Measurements from ENCODE around the gene TSHZ2.
"Not testable (repeated sequence)": the region's sequence is repeated elsewhere in the genome, so short reads cannot be mapped to it uniquely, and the experiment has no call there.

TSHZ2 gene

DNA sequence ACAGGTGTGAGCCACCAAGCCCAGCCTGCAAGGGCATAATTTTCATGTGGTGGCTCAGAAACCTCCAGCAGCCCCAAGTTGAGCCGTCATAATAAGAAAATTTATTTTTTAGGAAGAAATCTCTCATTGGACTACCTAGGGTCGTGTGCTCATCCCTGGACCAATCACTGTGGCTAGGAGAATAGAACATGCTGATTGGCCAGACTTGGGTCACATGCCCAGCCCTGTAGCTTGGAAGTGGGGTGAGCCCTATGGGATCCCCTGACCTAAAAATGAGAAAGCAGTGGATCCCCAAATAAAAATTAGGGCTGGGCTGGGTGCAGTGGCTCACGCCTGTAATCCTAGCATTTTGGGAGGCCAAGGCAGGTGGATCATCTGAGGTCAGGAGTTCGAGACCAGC is 466.2 kb downstream of the TSHZ2 start:
- DNase-seq, result no peak

DNA sequence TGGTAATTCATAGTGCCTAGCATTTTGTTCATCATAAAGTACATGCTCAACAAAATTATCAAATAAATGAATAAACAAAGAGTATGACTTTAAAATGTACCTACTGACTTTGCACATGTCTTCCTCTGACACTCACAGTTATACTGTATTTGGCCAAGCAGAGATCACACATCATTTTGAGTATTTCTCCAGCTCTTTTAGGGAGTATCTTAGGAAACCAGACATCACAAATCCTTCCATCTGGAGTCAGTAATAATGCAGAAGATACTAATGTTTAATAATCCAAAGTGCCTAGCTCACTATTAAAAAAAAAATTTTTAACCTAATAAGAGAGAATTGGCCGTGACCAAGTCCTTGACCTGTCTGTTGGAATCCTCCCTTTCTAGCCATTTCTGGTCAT is 466.9 kb downstream of the TSHZ2 start:
- no peak for DNase-seq

DNA sequence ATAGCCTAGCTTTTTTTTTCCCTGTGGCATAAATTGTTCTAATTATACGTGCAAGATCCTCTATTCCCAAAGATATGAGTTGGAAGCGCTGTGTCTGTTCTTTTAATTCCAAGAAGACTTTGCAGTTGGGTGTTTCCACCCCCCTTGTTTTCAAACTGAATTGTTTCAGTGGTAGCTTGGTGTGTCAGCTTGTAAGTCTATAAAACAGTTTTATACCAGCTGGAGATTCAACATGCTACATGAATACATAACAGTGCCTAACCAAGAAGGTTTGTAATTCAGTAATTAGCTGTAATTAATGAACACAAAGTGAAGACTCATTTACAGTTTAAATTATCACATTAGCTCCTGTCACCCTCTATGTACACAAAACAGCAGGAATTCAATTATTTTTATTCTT is 467.5 kb downstream of the TSHZ2 start:
- DNase-seq, result no peak

DNA sequence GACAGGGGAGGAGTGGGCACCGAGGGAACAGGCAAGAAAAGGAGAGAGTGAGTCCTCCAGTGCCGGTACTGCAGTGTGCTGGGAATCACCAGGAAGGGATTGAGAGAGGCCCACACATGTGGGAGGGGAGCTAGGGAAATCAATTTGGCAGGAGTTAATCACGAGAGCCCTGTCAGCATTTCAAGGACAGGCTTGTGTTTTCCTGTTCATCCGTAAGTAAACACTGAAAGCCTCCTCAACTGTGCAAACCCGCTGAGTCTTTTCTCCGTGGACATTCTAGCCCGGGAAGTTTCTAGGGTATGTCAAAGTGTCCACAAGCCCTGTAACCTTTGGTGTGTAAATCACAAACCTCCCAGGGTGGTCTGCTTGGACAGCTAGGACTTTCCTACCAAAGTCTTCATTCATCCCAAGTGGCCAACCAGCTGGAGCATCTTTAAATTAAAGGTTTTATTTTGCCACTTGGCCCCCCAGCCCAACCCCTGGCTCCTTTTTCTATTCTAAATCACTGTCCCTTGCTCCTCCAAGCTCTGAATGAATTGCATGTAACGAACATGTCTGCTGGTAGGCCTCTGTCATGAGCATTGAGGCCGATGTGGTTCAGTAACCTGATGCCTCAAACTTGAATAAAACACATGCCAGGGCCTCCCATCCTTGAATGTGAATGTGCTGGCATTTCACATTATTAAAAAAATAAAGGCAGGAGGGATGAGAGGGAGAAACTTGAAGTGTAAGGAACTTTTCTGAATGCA is 472.4 kb downstream of the TSHZ2 start:
- DNase-seq, result no peak

DNA sequence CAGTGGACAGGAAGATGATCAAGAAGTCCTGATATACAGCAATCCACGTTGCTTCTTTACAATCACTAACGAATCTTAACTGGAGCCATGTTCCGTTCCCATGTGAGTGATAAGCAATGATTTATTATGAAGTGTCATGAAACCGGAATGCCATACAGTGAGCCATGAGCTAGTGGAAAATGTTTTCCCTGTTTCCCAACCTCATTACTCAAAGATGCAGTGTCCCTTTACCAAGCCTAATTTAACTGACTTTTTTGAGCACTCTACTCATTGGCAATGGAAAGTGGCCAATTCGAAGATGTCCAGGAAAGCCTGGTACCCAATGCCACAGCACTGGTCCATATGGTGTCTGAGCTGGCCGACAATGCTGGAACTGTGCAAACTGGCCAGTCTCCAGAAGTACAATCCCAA is 473.2 kb downstream of the TSHZ2 start:
- DNase-seq, result no peak

DNA sequence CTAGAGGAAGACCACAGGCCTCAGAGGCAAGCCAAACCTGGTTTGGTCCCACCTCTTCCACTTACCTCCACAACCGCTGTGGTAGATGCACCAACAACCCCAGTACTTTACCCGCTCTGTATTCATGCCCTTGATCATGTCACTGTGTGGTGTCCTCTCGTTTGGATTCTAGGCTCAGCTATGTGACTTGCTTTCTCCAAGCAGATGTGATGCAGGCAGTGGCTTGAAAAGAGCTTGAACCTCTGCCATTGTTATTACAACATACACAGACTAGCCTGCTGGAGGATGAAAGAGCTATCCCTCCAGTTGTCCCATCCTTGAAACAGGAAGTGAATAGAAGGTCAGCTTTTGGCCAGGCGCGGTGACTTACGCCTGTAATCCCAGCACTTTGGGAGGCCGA is 473.8 kb downstream of the TSHZ2 start:
- no peak for DNase-seq

DNA sequence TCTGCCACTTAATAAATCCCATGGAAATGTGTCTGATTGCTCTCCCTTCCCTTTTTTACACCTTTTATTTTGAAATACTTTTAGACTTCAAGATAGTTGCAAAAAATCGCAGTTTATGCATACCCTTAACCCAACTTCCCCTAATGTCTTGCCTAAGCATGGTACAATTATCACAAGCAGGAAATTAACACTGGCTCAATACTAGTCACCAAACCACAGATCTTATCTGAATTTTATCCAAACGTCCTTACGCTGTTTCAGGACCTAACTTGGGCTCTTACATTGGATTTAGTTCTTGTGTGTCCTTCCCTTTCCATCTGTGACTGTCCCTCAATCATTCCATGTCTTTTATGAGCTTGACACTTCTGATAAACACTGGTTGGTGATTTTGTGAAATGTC is 475.2 kb downstream of the TSHZ2 start:
- no peak for DNase-seq

DNA sequence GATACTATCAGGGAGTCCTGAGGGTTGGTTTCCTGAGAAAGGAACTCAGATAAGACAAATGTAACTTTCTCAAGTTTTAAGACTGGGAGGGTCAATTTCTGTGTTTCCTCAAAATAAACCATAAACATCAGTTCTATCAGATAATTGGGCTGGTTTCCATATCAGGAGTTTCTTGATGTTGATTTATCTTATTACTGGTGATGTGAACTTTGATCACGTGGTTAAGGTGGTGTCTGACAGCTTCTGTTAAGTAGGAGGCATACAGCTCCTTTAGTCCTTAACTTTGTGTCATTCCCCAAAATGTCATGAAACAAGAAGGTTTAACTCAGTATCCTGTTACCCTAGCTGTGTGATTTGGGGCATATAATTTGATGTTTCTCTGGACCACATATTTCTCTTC is 476.3 kb downstream of the TSHZ2 start:
- DNase-seq, result no peak

DNA sequence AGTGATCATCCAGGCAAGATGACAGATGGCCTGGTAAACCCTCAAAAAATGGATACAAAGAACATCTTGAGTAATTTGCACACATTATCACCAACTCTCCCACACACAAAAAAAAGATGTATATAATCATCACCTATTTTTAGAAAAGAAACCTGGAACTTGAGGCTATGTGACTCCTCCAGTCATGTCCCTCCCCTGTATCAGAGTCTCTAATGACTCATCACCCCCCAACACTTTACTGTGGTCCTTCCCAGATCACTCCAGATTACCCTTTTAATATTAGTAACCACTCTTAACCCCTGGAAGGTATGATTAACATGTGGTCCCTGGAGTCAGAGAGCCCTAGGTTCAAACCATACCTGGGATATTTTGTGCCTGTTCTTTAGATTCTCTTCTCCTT is 476.7 kb downstream of the TSHZ2 start:
- no peak for DNase-seq

DNA sequence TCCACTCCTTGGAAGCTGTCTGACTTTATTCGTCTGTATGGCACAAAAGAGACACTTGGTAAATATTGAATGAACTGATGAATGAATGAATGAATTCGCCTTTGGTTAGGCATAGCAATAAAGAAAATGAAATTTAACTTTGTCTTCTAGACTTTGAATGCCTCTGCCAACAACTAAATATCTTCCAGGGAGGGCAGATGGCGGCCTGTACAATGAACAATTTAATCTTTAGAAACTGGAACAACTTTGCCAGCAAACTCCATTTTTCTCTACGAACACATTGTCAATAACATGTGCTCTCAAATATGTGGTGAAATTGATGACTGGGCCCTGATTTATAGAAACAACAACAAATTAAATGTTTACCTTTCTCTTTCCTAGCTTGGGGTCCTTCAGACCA is 480.9 kb downstream of the TSHZ2 start:
- no peak for DNase-seq

DNA sequence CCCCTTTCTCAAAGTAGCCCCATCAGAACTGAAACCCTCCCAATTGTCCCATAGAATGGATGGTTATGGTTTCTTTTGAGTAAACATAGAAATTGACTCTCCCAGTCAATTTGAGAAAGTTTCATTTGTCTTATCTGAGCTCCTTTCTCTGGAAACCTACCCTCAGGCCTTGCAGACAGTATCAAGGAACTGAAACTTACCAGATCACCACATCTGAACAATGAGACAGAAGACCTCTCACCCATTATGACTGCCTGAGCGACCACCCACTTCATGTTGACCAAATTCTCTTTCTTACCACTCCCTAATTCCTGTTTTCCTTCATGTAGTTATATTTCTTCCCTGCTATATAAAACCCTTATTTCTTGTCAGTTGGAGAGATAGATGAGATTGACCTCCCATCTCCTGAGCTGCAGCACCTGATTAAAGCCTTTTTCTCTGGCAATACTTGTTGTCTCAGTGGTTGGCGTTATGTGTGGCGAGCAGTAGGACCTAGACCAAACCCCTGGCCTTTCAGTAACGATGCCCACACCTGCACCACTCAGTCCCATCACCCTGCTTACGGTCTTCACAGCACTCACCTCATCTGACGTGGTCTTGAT is 482.6 kb downstream of the TSHZ2 start:
- DNase-seq, result no peak

DNA sequence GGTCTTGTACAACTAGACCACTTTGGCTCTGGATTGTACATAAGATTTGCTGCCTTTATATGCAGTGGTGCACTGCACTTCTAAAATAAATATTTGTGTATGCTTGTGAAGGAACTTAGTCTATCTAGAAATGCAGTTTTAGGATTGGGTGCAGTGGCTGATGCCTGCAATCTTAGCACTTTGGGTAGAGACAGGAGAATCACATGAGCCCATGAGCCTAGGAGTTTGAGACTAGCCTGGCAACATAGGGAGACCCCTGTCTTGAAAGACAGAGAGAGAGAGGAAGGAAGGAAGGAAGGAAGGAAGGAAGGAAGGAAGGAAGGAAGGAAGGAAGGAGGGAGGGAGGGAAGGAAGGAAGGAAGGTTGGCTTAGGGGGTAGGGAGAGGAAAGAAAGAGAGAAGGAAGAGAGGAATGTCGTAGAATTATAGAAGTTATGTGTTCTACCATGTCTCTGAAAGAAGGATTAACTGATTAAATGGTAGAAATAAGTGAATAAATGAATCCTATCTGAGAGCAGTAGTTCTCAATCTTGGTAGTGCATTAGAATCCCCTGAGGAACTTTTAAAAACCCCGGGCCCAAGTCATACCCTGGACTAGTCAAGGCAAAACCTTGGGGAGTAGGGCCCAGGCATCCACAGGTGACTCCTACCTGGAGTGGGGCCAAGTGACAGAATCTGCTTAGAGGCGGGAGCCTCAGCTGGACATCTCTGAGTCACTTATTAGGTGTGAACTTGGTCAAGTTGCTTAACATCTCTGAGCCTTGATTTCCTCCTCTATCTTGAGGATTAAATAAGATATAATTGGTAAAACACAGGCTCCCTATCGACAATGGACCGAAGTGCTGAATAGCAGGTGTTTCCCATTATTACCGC is 491.2 kb downstream of the TSHZ2 start:
- DNase-seq, result no peak

DNA sequence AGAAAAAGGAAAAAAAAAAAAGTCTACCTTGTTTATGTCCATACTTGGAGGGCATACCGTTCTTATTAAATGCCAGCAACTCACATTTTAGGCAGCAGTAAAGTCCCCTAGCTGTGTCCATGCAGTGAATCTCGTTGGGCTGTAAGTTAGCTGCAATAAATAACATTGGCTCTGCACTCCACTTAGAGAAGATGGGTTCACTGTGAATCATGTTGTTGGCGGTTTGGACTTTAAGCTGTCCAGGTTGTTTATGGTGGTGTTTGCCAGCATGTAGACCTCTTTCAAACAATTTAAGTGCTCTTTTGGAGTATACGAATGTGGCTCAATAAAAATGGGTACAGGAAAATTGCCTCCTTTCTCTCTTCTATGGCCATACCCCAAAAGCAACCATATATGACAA is 494.1 kb downstream of the TSHZ2 start:
- no peak for DNase-seq

DNA sequence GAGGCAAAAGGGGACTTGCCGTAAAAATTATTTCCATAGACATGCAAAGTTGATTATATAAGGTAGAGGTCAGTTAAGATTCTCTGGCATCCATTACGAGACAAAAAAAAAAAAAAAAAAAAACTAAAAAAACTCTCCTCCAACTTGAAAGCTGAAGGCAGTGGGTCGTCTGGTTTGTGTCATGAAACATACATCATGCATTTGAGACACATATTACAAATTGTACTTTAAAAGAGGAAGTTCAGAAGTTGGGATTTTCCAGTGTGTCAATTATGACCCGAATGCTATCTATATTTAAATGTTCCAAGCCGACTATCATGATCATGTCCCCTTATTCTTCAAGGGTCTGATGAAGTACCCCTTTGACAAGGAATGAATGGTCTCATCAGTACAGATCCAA is 496.4 kb downstream of the TSHZ2 start:
- DNase-seq, result no peak

DNA sequence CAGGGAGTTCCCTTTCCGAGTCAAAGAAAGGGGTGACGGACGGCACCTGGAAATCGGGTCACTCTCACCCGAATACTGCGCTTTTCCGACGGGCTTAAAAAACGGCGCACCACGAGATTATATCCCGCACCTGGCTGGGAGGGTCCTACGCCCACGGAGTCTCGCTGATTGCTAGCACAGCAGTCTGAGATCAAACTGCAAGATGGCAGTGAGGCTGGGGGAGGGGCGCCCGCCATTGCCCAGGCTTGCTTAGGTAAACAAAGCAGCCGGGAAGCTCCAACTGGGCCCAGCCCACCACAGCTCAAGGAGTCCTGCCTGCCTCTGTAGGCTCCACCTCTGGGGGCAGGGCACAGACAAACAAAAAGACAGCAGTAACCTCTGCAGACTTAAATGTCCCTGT is 500.7 kb downstream of the TSHZ2 start:
- DNase-seq, result not testable (repeated sequence)

DNA sequence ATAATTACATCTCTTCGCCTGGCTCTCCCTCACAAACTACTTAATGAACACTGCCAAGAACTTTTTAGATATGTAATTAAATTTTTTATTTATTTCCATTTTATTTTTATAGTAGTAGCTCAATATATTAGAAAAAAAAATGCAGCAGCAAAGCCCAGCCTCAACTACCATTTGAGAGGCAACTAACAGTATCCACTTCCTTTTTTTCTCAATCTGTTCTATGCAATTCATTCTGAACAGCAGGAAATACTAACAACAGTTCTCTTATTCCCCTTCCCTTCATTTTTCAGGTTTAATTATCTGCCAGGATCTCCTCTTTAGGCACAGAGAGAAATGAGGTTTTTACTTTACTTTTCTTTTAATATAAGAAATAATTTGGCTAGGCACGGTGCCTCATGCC is 508.8 kb downstream of the TSHZ2 start:
- no peak for DNase-seq

DNA sequence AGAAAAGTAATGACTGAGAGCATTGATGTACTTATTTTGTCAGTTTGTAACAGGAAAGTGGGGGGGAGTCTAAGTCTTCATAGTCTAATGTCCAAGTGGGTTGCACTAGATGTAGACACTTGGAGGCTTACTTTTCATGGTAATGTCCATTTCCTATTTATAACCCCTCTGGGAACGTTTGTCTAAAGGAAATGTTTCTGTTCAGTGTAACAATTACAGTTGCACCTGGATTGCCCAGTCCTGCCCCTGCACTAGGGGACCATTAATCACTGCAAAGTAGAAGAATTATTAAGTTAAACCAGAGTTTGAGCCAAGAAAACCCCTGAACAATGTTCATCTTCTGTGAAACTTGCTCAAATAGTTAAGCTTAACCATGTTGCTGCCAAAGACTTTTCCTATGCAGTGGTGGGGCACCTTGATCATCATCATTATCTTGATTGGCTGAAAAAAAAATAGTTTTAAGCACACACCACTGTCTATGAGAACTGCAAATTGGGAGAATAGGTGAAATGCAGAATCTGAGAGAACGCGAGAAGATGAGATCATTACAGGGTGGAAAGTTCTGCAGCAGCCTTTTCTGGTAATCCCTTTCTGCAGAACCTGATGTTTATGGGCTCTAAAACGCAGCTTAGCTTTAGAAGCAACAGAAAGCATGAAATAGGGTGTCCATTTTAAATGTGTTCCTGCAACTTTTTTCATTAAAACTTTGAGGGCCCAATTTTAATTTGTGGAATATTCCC is 515.5 kb downstream of the TSHZ2 start:
- no peak for DNase-seq

DNA sequence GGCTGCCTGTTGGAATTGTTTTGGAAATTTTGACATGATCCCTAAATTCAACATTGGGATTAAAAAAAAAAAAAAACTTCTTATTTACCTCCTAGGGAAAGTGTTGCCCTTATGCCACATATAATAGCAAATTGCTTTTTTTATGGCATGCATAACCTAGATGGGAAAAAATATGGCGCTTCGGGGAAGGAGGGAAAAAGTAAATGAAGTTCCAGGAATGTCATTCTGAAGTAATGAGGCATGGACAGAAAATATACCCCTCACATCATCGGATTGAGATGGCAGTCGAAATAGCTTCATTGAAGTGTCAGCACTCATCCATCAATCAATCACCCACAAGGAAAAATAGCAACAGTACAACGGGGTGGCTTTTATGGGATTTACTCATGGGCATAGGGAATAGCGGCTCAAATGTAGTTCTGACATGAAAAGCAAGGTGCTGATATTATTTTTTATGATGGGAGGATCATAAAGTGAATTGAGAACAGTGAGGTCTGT is 516.7 kb downstream of the TSHZ2 start:
- no peak for DNase-seq

DNA sequence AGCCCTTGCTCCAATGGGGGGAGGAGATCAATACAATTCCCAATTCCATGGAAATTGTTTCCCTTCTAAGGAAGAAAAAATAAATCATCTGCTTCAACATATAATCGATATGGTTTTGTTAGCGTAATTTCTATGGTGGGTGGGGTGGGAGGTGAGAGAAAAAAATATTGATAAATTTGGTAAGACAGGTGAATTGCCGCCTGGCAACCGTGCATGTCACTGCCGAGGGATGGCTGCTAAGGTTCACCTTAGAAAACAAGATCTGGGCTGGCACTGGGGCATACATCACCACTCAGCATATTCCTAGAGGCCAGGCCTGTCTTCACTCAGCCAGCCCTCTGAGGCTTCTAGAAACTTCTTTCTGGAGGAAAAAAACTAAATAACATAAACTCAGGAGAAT is 517.4 kb downstream of the TSHZ2 start:
- DNase-seq, result no peak

DNA sequence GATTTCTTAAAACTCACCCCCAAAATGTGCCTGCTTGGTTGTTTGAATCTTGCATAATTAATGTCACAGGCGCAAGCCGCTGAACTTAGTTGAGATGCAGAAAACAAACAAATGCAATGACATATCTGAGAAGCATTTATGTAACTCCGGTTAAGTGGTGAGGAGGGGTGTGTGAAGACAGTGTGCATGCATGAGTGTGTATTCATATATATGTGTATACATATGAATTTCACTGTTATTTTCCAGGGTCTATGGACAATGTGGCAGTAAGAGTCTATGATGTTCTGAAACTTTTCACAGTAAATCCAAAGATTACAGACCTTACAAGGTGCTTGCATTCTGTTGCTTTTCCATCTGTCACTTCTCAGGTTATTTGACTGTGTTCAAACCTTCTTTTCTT is 518.5 kb downstream of the TSHZ2 start:
- DNase-seq, result no peak

DNA sequence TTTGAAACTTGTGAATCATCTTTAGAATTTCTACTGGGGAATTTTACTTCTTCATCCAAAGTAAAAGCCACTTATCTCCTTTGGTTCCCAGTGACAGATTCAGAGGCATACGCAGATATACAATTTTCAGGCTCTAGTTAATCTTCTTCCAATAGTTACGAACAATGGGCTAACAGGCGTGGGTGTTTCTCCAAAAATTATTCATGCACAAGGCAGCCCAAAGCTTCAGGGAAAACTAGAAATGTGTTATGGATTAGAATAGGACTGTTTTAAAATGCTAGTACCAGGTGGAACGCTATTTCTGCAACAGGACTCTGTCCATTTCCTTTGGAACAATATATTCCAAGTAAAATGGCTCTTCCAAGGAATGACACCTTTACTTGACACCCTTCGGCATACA is 519.3 kb downstream of the TSHZ2 start:
- DNase-seq, result no peak

DNA sequence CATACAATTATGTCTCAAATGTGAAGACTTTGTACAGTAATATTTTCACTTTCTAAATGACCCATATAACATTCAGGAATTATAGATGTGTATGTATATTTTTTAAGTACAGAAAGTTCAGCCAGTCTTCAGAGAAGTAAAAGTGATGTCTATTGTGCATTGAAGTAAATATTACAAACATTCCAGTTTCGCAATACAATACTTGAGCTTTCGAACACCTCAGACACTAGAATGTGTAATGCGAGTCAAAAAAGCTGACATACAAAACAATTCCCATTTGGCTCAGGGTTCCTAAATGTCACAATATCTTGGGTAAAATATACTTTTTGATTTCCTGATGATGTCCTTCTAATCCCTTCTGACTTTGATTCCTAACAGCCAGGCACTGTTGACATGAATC is 520.1 kb downstream of the TSHZ2 start:
- DNase-seq, result no peak

DNA sequence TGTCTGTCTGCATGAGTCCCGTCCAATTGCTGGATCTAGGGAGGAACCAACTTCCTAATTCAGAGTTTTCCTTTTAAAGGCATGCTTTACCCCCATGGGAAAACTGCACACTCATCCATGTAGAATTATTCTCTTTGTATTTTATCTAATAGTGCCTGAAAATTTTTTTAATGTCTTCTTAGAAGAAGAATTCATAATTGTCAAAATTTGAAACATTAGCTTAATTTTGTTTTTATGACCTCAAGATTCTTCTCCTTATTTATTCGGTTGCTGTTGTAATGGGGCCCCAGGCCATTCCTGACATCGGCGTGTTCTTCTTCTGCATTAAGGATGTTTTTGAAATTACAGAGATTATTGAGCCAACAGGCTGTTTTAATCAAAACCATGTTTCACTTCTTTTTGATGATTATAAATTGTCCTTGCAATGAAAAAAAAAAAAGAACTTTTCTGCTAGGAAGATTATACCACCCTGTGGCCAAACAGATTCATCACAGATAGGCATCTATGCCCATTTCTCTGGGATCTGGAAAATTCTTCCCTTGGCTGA is 521.2 kb downstream of the TSHZ2 start:
- no peak for DNase-seq

Data from NCI-H2107 (cell line).